Breast epithelium (tissue), 3 donors: ENCODE measurements around the gene TPH1.

ENCODE experiments used
- POLR2A ChIP-seq: fragments of 450-650 bp; IDR thresholded peaks from one replicate; pipeline ENCODE4 v1.6.1; 2016; ENCODE audit warnings: antibody characterized with exemption, mild to moderate bottlenecking, moderate library complexity
- TF ChIP-seq, protein P1 (sequence below), 3 donors: fragments of 450-650 bp; IDR thresholded peaks; one replicate each; pipeline ENCODE4 v1.5.1; 2016 to 2017; ENCODE audit warnings: antibody characterized with exemption in 3 of 3, mild to moderate bottlenecking in 3 of 3, moderate library complexity in 3 of 3

DNA sequence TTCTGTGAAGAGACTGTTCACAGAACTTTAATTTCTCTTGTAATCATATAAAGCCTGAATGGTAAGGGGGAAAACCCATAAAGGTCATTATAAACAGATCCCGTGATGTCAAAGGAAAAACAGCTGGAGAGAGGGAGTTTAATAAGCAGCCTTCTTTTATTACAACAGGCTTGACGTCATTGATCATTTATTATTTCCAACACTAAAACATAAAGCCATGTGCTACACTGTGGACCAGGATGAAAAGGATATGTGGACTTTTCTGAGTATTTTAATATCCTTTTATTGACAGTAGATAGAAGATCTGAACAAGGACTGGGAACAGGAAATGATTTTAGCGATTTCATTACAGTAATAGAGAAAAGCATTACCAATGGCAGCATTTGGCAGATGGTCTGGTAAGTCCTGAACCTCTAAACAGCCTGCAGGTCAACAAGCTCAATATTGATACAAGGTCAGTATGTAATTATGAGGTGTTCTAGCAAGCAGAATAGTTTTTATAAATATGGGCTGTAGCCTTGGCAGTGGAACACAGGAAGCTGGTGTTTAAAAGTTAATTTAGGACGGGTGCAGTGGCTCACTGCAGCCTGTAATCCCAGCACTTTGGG, 25.1 kb upstream of the TPH1 start:
- TF ChIP-seq POLR2A, result no peak
- TF ChIP-seq, protein P1, sequence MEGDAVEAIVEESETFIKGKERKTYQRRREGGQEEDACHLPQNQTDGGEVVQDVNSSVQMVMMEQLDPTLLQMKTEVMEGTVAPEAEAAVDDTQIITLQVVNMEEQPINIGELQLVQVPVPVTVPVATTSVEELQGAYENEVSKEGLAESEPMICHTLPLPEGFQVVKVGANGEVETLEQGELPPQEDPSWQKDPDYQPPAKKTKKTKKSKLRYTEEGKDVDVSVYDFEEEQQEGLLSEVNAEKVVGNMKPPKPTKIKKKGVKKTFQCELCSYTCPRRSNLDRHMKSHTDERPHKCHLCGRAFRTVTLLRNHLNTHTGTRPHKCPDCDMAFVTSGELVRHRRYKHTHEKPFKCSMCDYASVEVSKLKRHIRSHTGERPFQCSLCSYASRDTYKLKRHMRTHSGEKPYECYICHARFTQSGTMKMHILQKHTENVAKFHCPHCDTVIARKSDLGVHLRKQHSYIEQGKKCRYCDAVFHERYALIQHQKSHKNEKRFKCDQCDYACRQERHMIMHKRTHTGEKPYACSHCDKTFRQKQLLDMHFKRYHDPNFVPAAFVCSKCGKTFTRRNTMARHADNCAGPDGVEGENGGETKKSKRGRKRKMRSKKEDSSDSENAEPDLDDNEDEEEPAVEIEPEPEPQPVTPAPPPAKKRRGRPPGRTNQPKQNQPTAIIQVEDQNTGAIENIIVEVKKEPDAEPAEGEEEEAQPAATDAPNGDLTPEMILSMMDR (IDR thresholded peaks at IDR 0.05), result no peak
